ENCODE results near the gene TMEM184B.

DNA sequence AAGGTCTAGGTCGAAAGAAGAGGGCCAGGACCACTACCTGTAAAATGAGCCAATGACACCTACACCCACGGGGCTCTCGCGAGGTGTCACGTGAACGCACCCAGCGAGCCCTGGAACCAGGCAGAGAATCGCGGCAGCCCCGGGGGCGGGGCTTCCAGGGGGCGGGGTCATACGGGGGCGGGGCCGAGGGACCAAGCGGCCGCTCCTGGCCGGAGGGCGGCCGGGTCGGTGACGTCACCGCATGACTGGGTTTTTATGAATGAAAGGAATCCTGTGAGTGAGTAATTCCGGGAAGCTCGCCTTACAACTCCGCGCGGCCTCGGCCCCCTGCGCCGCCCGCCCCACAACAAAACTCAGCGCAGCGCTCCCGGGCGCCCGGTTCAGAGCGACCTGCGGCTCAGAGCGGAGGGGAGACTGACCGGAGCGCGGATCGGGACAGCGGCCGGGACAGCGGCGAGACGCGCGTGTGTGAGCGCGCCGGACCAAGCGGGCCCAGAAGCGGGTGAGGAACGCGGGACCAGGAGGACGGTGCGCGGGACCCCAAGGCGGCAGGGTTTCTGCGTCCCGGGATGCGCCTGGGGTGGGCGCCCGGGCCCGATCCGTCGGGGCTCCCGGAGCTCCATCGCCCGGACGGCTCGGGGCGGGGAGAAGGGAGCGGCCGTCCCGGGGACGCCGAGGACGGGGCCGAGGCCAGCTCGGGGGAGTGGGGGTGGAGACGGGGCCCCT, 70.9 kb downstream of the TMEM184B start, which contains the start of gene MAFF:
- TF ChIP-seq CTCF (IDR thresholded peaks at IDR 0.05; ENCODE audit: insufficient read depth, low read length, poor library complexity, severe bottlenecking), result peak; percentile 10
- TF ChIP-seq EZH2phosphoT487 (conservative IDR thresholded peaks at IDR 0.05; ENCODE audit: low read length), result no peak

Data from SU-DHL-6 (cell line).